ENCODE measurements around the gene MTMR6.

MTMR6 gene

GRCh38 chr13:25224151-25224550, 63.1 kb downstream of the MTMR6 start:
- H3K4me3 ChIP-seq (ENCODE audit: low read length), result no peak overlapping the region
- TF ChIP-seq CTCF (conservative IDR thresholded peaks at IDR 0.05; ENCODE audit: low read length), result no peak
- DNase-seq (ENCODE audit: low read depth), result no peak

- no peak for TF ChIP-seq CTCF (conservative IDR thresholded peaks at IDR 0.05; ENCODE audit: low read length)
- H3K4me3 ChIP-seq (ENCODE audit: low read length), result no peak overlapping the region
- no peak for DNase-seq (ENCODE audit: low read depth)
Measured at GRCh38 chr13:25222740-25223139, 64.5 kb downstream of the MTMR6 start.

GRCh38 chr13:25218019-25218418, 69.3 kb downstream of the MTMR6 start:
- no peak overlapping the region for H3K4me3 ChIP-seq (ENCODE audit: low read length)
- no peak for TF ChIP-seq CTCF (conservative IDR thresholded peaks at IDR 0.05; ENCODE audit: low read length)
- peak; percentile 7 for DNase-seq (ENCODE audit: low read depth)

GRCh38 chr13:25217023-25217885, 70.0 kb downstream of the MTMR6 start:
- no peak for TF ChIP-seq CTCF (conservative IDR thresholded peaks at IDR 0.05; ENCODE audit: low read length)
- H3K4me3 ChIP-seq (ENCODE audit: low read length), result no peak overlapping the region
- DNase-seq (ENCODE audit: low read depth), result peak; percentile 13

GRCh38 chr13:25215253-25215575, 72.1 kb downstream of the MTMR6 start:
- no peak for DNase-seq (ENCODE audit: low read depth)
- no peak for TF ChIP-seq CTCF (conservative IDR thresholded peaks at IDR 0.05; ENCODE audit: low read length)
- H3K4me3 ChIP-seq (ENCODE audit: low read length), result no peak overlapping the region

GRCh38 chr13:25214491-25215252, 72.6 kb downstream of the MTMR6 start:
- no peak overlapping the region for H3K4me3 ChIP-seq (ENCODE audit: low read length)
- TF ChIP-seq CTCF (conservative IDR thresholded peaks at IDR 0.05; ENCODE audit: low read length), result peak; percentile 26
- peak; percentile 35 for DNase-seq (ENCODE audit: low read depth)

- peak; percentile 53 for DNase-seq (ENCODE audit: low read depth)
- H3K4me3 ChIP-seq (ENCODE audit: low read length), result no peak overlapping the region
- TF ChIP-seq CTCF (conservative IDR thresholded peaks at IDR 0.05; ENCODE audit: low read length), result no peak
Measured at GRCh38 chr13:25213715-25214114, 73.6 kb downstream of the MTMR6 start.

Data from AG10803 (cell line).